Measurements from ENCODE around the gene CLEC18C. TPM values are rescaled to one million over a fixed set of nuclear protein-coding genes. Genes with fewer than 3 reads are reported as not detected.
"Not testable (repeated sequence)": the region's sequence is repeated elsewhere in the genome, so short reads cannot be mapped to it uniquely, and the experiment has no call there.

Gene CLEC18C
- total RNA-seq: under 0.01 TPM

DNA sequence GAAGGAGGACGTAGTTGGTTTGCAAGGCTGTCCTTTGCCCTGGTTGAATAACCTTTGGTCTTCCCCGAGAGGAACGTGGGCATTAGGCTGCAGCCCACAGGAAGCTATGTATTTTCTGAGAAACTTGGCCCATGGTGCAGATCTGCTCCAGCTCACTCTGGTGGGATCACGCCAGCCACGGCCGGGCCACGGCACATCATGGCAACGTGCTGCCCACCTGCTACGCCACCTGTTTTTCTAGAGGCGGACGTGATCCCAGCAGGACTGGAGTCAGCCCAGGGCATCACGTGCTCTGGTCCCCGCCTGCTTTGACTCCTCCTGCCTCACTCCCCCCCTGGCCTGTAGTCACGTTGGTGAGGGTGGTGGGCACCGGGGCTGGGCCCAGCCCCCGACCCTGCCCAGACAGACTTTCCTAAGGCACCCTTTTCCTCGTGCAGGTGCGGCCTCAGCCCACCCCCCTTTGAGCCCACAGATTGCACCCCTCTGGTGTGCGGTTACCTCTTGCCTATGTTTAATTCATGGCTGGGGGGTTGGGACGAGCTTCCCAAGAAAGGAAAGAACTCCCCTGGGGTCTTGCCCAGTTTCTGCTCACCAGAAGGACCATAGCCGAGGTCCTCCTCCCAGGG, at the start of gene CLEC18C:
TSS of gene CLEC18C (plus strand) at position 576 of the 626 bp plus-strand sequence. CDS start 492 bp downstream, outside the sequence.
- DNase-seq (ENCODE audit: low read depth in 2 of 3, low spot score in 2 of 3): not testable (repeated sequence)

DNA sequence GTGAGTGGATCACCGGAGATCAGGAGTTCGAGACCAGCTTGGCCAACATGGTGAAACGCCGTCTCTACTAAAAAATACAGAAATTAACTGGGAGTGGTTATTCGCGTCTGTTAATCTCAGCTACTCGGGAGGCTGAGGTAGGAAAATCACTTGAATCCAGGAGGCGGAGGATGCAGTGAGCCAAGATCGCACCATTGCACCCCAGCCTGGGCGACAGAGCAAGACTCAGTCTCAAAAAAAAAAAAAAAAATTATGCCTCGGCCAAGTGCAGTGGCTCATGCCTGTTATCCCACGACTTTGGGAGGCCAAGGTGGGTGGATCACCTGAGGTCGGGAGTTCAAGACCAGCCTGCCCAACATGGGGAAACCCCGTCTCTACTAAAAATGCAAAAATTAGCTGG, 49.8 kb upstream of the CLEC18C start:
- DNase-seq (ENCODE audit: low read depth in 2 of 3, low spot score in 2 of 3): not testable (repeated sequence)

DNA sequence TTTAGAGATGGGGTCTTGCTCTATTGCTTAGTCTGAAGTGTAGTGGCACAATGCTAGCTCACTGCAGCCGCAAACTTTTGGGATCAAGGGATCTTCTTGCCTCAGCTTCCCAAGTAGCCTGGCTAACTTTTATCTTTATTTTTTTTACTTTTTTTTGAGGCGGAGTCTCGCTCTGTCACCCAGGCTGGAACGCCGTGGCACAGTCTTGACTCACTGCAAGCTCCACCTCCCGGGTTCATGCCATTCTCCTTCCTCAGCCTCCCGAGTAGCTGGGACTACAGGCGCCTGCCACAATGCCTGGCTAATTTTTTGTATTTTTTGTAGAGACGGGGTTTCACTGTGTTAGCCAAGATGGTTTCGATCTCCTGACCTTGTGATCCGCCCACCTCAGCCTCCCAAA, 47.4 kb upstream of the CLEC18C start:
- DNase-seq (ENCODE audit: low read depth in 2 of 3, low spot score in 2 of 3): not testable (repeated sequence)

DNA sequence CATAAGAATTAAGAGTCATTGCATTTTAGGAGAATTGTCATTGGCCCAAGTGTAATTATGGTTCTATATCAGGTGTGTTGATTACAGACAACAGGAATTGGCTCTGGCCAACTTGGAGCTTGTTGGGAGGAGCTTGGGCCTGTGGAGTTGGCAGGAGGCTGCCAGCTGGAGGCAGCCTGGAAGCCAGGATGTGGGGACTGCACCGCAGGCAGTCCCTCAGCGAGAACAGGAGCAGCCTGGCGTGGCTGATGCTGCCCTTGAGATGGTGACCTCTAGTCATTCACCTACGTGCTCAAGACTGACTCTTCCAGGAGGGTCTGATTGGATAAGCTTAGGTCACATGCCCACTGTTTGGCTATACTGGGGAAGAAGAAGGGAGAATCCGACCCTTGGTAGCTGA, 45.9 kb upstream of the CLEC18C start:
- DNase-seq (ENCODE audit: low read depth in 2 of 3, low spot score in 2 of 3): not testable (repeated sequence)

DNA sequence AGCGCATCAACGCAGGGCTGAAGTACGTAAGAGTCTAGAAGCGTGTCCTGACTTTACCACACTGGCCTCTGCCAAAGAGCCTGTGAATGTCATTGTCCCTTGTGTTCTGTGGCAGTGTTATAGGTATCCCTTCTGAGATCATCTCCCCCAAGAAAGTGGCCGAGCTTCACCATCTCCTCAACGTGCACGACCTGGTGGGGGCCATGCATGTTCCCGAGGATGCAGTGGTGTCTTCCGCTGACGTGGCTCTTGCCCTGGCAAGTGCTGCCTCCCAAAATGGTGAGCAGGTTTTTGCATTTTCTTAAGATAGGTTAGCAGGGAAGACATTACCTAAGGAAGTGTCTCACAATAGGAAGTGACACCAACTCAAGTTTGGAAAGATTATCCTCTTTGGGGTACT, 44.7 kb upstream of the CLEC18C start:
- not testable (repeated sequence) for DNase-seq (ENCODE audit: low read depth in 2 of 3, low spot score in 2 of 3)

DNA sequence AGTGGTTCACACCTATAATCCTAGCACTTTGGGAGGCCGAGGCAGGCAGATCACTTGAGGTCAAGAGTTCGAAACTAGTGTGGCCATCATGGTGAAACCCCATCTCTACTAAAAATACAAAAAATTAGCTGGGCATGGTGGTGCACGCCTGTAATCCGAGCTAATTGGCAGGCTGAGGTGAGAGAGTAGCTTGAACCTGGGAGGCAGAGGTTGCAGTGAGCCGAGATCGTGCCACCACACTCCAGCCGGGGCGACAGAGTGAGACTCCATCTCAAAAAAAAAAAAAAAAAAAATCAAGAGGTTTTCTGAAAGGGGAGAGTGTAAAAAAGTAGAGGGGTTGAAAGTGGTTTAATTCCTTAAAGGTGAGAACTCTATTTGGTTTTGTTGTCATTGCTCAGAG, 37.8 kb upstream of the CLEC18C start:
- DNase-seq (ENCODE audit: low read depth in 2 of 3, low spot score in 2 of 3): not testable (repeated sequence)

DNA sequence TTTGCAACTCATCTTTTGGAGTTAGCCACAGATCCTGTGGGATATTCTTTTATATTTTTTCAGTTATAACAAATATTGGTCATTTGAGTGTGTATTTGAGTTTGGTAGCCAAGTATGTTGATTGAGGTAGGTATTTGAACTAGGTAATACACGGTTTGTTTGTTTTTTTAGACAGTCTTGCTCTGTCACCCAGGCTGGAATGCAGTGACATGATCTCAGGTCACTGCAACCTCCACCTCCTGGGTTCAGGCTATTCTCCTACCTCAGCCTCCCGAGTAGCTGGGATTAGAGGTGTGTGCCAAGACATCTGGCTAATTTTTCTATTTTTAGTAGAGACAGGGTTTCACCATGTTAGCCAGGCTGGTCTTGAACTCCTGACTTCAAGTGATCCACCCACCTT, 37.0 kb upstream of the CLEC18C start:
- DNase-seq (ENCODE audit: low read depth in 2 of 3, low spot score in 2 of 3): not testable (repeated sequence)

DNA sequence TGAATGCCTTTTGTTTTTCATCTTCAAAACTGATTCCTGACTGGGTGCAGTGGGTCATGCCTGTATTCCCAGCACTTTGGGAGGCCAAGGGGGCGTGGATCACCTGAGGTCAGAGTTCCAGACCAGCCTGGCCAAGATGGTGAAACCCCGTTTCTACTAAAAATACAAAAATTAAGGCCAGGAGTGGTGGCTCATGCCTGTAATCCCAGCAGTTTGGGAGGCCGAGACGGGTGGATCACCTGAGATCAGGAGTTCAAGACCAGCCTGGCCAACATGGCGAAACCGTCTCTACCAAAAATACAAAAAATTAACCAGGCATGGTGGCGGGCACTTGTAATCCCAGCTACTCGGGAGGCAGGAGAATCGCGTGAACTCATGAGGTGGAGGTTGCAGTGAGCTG, 30.8 kb upstream of the CLEC18C start:
- not testable (repeated sequence) for DNase-seq (ENCODE audit: low read depth in 2 of 3, low spot score in 2 of 3)

DNA sequence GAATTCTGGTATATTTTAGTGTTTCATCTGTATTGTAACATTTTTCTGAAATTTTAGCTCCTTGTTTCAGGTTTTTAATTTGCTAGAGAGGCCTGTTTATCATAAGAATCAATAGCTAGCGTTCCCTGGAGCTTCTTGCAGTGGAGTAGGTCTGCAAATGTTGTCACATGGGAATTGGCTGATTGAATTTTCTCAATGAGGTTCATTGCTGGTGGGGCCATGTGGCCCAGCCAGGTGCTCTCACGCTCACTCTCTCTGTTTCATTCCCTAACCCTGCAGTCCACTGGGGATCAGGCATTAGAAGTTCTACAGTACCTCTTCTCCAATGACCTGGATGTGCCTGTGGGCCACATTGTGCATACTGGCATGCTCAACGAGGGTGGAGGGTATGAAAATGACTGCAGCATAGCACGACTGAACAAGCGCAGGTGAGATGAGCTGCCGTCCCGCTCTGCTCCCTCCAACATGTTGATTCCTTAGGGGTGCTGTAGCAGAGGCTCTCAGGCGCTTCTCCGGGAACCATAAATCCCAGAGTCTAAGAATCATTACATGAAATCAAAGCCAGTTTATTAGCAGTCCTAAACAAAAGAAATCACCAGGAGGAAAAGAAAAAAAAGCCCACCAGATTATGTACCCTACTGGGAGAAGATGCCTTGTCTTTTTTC, 30.2 kb upstream of the CLEC18C start:
- not testable (repeated sequence) for DNase-seq (ENCODE audit: low read depth in 2 of 3, low spot score in 2 of 3)

DNA sequence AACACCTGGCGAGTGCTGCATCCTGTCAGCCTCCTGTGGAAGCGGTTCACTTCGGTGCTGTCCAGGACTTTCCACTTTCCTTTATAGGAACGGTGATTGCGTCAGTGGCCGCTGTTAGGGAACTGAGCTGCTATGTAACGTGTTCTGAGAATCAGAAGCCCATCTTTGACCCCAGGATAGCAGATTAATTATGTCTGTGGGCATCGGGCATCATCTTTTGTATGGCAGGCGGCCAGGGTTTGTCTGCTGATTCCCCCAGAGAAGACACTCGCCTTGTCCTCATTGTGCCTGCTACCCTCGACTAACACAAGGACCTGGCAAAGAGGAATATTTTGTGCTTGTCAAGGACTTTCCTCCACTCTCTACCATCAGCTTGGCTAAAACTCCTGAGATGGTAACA, 25.7 kb upstream of the CLEC18C start:
- DNase-seq (ENCODE audit: low read depth in 2 of 3, low spot score in 2 of 3): not testable (repeated sequence)

DNA sequence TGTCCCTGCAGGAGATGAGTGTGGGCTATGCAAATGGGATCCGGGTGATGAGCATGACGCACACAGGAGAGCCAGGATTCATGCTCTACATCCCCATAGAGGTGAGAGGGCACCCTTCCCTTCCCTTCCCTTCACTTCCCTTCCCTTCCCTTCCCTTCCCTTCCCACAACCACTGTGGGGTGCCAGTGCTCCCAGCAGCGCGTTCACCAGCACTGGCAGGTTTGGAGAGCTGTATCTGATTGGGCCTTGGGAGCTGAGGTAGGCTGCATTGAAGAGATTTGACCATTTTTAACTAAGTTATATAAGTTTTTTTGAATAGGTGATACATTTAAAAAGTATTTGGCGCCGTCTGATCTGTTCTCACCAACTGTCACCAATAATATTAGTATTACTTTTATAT, 25.1 kb upstream of the CLEC18C start:
- not testable (repeated sequence) for DNase-seq (ENCODE audit: low read depth in 2 of 3, low spot score in 2 of 3)

DNA sequence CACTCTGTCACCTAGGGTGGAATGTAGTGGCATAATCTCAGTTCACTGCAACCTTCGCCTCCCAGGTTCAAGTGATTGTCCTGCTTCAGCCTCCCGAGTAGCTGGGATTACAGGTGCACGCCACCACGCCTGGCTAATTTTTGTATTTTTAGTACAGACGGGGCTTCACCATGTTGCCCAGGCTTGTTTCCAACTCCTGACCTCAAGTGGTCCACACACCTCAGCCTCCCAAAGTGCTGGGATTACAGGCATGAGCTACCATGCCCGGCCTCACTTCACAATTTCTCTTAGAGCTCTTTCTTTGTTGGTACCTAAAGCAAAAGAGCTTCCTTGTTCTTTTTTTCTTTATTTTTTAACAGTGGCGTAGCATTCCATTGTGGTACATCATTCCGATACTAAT, 24.3 kb upstream of the CLEC18C start:
- not testable (repeated sequence) for DNase-seq (ENCODE audit: low read depth in 2 of 3, low spot score in 2 of 3)

DNA sequence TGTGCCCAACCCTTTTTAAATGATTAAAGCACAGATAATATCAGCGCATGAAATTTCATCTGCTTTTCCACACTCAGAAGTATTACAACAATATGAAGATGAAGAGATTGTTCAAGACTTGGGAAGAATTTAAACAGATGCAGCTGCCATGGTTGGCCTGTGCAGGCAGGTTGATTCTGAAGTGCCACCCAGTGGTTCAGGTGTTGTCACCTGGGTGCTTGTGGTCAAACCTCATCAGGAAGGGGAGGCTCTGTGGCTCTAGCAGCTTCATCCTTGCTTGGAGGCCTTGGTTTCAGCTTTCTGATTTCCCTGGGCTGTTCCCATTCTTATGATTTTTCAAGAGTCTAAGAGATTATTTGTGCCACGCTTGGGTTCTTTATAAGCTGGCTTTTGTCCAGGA, 22.2 kb upstream of the CLEC18C start:
- DNase-seq (ENCODE audit: low read depth in 2 of 3, low spot score in 2 of 3): no peak

DNA sequence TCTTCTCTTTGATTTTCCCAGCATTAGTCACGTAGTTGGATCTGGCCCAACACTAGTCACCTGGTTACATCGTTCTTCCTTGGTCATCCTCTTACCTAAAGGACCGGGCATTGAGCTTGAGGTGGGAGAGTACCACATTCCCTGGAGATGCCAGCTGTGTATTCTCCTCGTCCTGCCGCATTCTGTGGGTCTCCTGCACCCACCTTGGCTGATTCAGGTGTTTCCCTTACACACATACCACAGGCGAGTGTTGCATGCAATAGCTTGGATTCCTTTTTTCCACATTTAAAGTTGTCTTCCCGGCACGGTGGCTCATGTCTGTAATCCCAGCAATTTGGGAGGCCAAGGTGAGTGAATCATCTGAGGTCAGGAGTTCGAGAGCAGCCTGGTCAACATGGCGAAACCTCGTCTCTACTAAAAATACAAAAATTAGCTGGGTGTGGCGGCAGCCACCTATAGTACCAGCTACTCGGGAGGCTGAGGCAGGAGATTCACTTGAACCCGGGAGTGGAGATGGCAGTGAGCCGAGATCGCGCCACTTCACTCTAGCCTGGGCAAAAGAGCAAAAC, 21.6 kb upstream of the CLEC18C start:
- DNase-seq (ENCODE audit: low read depth in 2 of 3, low spot score in 2 of 3): no peak

DNA sequence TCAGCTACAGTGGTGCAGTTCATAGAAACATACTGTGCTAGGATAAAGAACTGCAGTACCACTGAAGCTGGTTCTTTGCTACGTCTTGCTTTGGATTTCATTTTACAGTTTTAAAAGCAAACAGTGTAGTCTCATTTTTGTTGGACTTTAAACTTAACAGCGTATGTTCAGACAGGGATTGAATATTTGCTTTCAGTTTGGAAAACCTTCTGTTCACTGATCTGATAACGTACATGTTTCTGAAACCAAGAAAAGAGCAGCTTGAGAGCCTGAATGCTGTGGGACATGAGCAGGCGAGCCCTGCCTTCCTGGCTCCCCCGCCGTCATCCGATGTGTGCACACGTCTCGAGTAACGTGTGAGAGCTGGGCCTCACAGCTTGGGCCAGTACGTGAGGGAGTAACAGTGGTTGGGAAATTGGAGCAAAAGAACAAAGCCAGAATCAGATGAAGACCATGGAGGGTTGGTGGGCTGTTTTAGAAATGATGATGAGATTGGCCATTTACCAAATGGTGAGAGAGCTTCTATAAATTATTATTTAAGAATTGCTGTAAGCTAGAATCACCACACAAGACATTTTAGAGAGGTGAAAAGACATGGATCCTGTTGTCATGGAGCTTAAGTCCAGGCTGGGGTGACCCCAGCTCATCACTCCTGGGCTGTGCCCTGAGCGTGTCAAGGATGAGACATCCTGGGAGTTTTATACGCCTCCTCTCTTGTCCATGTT, 20.8 kb upstream of the CLEC18C start:
- DNase-seq (ENCODE audit: low read depth in 2 of 3, low spot score in 2 of 3): no peak

DNA sequence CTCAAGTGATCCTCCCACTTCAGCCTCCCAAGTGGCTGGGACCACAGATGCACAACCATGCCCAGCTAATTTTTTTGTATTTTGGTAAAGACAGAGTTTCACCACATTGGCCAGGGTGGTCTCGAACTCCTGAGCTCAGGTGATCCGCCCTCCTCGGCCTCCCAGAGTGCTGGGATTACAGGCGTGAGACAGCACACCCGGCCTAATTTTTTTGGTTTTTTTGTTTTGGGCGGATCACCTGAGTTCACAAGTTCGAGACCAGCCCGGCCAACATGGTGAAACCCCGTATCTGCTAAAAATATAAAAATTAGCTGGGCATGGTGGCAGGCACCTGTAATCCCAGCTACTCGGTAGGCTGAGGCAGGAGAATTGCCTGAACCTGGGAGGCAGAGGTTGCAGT, 18.9 kb upstream of the CLEC18C start:
- not testable (repeated sequence) for DNase-seq (ENCODE audit: low read depth in 2 of 3, low spot score in 2 of 3)

DNA sequence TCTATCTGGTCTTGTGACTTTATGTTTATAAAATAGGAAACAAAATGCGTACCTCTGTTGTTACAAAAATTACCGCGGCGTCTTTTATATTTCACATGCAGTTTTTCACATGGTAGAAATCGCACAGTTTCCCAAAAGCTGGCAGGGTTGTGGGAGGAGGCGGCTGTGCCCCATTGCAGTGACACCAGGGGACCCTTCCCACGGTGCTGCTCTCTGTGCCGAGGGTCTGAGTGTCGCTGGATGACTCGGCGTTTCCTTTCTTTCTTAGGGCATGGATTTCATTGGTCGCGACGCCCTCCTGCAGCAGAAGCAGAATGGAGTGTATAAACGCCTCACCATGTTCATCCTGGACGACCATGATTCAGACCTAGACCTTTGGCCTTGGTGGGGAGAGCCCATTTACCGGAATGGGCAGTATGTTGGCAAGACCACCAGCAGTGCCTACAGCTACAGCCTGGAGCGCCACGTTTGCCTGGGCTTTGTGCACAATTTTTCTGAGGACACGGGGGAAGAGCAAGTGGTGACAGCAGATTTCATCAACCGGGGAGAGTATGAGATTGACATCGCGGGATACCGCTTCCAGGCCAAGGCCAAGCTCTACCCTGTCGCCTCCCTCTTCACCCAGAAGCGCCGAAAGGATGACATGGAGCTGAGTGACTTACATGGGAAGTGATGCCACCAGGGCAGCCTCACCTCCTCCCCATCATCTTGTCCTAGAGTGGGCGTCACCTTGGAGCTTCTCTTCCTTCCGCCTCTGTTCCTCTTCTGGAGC, 17.2 kb upstream of the CLEC18C start:
- no peak for DNase-seq (ENCODE audit: low read depth in 2 of 3, low spot score in 2 of 3)

DNA sequence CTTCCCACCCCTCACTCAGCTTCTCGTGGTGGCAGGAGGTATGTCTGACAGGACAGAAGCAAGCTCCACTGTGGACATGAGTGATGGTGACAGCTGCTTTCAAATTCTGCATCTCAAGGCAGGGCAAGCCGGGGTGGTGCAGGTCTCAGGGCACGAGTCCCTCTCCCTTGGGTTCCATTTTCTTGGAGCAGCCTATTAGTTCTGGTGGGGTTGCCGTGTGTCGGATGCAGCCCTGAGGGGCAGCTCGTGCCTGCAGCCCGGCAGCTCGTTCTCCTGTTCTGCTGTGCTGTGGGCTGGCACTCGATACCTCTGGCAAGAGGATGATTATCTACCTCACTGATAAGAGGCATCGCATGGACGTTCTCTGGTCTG, 16.5 kb upstream of the CLEC18C start:
- DNase-seq (ENCODE audit: low read depth in 2 of 3, low spot score in 2 of 3): no peak

DNA sequence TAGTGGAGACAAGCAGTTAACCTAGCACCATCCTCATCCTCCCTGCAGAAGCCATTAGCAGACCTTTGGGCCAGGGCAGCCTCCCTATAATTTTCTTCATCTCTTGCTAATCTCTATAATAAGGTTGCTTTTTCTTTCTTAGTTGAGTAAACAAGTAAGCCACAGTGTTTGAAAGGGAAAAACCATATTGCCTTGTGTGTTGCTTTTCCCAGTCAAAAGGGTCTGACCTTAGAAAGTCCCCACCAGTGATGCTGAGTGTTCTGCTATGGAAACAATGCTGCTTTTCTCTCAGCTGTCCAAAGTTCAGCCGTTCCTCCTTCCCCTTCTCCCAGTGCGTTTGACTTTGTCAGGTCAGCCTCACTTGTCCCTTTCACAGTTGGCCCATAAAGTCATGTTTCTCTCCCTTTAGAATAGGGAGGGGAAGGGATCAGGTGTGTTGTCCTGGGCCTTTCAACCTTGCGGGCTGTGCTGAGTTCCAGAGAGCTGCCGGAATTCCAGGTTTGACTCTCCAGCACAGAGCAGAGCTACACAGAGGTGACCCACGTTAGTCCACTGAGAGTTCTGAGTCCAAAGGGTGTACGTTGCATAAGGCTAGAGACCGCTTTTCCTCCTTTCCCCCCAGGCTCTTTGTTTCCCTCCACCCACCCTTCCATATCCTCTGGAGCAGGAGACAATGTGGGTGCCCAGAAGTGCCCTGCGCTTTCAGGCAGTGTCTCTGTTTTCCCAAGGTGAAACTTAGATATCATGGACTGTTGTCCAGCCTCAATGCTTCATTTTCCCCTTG, 15.9 kb upstream of the CLEC18C start:
- no peak for DNase-seq (ENCODE audit: low read depth in 2 of 3, low spot score in 2 of 3)

All from hematopoietic multipotent progenitor cell (in vitro differentiated cells).